HCT116 (cell line): ENCODE data around the gene AVPR1B. TPM values are rescaled to one million over a fixed set of nuclear protein-coding genes. Genes with fewer than 3 reads are reported as not detected.

Experiments
- ATAC-seq: fragments of 200-7000 bp; cut with Tn5 transposase; 2 replicates; pipeline ENCODE4 v1.9.1; 2020; ENCODE audit warnings: mild to moderate bottlenecking, moderate library complexity
- BruUV-seq: library from RNA; stranded (reverse); fragments of 400-500 nt; replicated peaks from 2 replicates; lab custom pipeline; 2021; lab: Mats Ljungman, UMichigan
- CTCF ChIA-PET: fragments of 300-600 bp; sonication (Branson Sonifier 250); formaldehyde crosslinking; loops from one replicate; lab custom pipeline; 2021; ENCODE audit warnings: antibody characterized with exemption; lab: Charles Lee
- POLR2A ChIA-PET: fragments of 300-600, 350-600 bp; sonication (Branson Sonifier 250); formaldehyde crosslinking; loops from one replicate; lab custom pipeline; 2021; ENCODE audit warnings: antibody characterized with exemption; lab: Charles Lee
- RAD21 ChIA-PET, 2 experiments: fragments of 300-600 bp; sonication (Branson Sonifier 250); formaldehyde crosslinking; loops; one replicate each; lab custom pipeline; 2023; ENCODE audit warnings: low total read pairs in 2 of 2; ENCODE audit not compliant: uncharacterized antibody in 2 of 2, unreplicated experiment in 2 of 2, low non-redundant PET in 1 of 2; lab: Charles Lee
- DNase-seq: peaks from one replicate; pipeline ENCODE4 v3.0.0-alpha.2; 2010; ENCODE audit warnings: low read depth, low spot score
- H2AFZ ChIP-seq: fragments of 200-600 bp; shearing (Covaris generic), sonication (generic); 2 replicates; pipeline ENCODE4 v1.6.1; 2017; ENCODE audit warnings: low read depth, mixed run types, mixed read lengths, antibody characterized with exemption, low read length; ENCODE audit not compliant: poor library complexity, severe bottlenecking
- H3K27ac ChIP-seq: 2 replicates; pipeline ENCODE4 v1.5.1; 2012; ENCODE audit warnings: low read depth, low read length
- H3K27me3 ChIP-seq: fragments of 200-600 bp; sonication (generic); 2 replicates; pipeline ENCODE4 v1.6.1; 2016; ENCODE audit warnings: mixed run types, low read length, mixed read lengths; ENCODE audit not compliant: insufficient read depth
- H3K36me3 ChIP-seq, 2 experiments: fragments of 200-500 bp in 1 of 2; fragments of 200-600 bp in 1 of 2; sonication (Bioruptor generic) in 1 of 2; sonication (generic) in 1 of 2; 2 replicates each; pipeline versions ENCODE4 v1.5.1 to v1.6.1; 2014 to 2016; ENCODE audit warnings: low read length in 2 of 2, inconsistent platforms in 1 of 2, mixed read lengths in 1 of 2, mixed run types in 1 of 2; ENCODE audit not compliant: insufficient read depth in 2 of 2, control insufficient read depth in 1 of 2
- H3K4me1 ChIP-seq, 2 experiments: fragments of 200-600 bp in 1 of 2; sonication (generic) in 1 of 2; 2 replicates each; pipeline versions ENCODE4 v1.5.1 to v1.6.1; 2012 to 2017; ENCODE audit warnings: low read length in 2 of 2, inconsistent platforms in 1 of 2, mild to moderate bottlenecking in 1 of 2, mixed read lengths in 1 of 2, mixed run types in 1 of 2, moderate library complexity in 1 of 2; ENCODE audit not compliant: insufficient read depth in 2 of 2, control insufficient read depth in 1 of 2
- H3K4me2 ChIP-seq: fragments of 200-600 bp; sonication (generic); 2 replicates; pipeline ENCODE4 v1.6.1; 2017; ENCODE audit warnings: mixed run types, low read length, mixed read lengths
- H3K4me3 ChIP-seq, 2 experiments: fragments of 200-600 bp in 1 of 2; sonication (generic) in 1 of 2; replicated peaks in 1 of 2; 2 replicates each; pipeline ENCODE4 v1.5.1; 2011 to 2016; ENCODE audit warnings: low read length in 2 of 2, control low read depth in 1 of 2, low read depth in 1 of 2, mild to moderate bottlenecking in 1 of 2, mixed read lengths in 1 of 2, mixed run types in 1 of 2
- H3K79me2 ChIP-seq: fragments of 200-600 bp; sonication (generic); 2 replicates; pipeline ENCODE4 v1.6.1; 2017; ENCODE audit warnings: mild to moderate bottlenecking, mixed run types, low read length, moderate library complexity, mixed read lengths; ENCODE audit not compliant: insufficient read depth
- H3K9ac ChIP-seq: fragments of 200-600 bp; sonication (generic); 2 replicates; pipeline ENCODE4 v1.6.1; 2016; ENCODE audit warnings: low read length, mixed read lengths
- H3K9me2 ChIP-seq: fragments of 200-600 bp; sonication (generic), shearing (Covaris generic); 2 replicates; pipeline ENCODE4 v1.6.1; 2017; ENCODE audit warnings: mixed run types, mild to moderate bottlenecking, moderate library complexity; ENCODE audit not compliant: insufficient read depth
- H3K9me3 ChIP-seq, 2 experiments: fragments of 200-500 bp in 1 of 2; fragments of 200-600 bp in 1 of 2; sonication (Bioruptor generic) in 1 of 2; sonication (generic) in 1 of 2; 2 replicates each; pipeline ENCODE4 v1.6.1; 2014 to 2017; ENCODE audit warnings: low read length in 2 of 2, mixed read lengths in 2 of 2, inconsistent platforms in 1 of 2, low read depth in 1 of 2, mild to moderate bottlenecking in 1 of 2, mixed run types in 1 of 2, moderate library complexity in 1 of 2; ENCODE audit not compliant: control insufficient read depth in 1 of 2, insufficient read depth in 1 of 2
- H4K20me1 ChIP-seq: fragments of 200-600 bp; sonication (generic), shearing (Covaris generic); 2 replicates; pipeline ENCODE4 v1.6.1; 2017; ENCODE audit warnings: mixed run types, mild to moderate bottlenecking, moderate library complexity; ENCODE audit not compliant: insufficient read depth
- CBX3 ChIP-seq: IDR thresholded peaks from 2 replicates; pipeline ENCODE4 v1.6.1; 2012; ENCODE audit warnings: low read depth
- CEBPB ChIP-seq: IDR thresholded peaks from 2 replicates; pipeline ENCODE4 v1.6.1; 2012; ENCODE audit warnings: low read depth
- EZH2 ChIP-seq: fragments of 200-600 bp; sonication (generic); IDR thresholded peaks from 2 replicates; pipeline ENCODE4 v1.6.1; 2017; ENCODE audit warnings: antibody characterized with exemption, mixed run types
- FOSL1 ChIP-seq: IDR thresholded peaks from 2 replicates; pipeline ENCODE4 v1.6.1; 2012; ENCODE audit warnings: low read depth
- REST ChIP-seq: IDR thresholded peaks from 2 replicates; pipeline ENCODE4 v1.6.1; 2012; ENCODE audit warnings: low read depth
- TCF7L2 ChIP-seq: IDR thresholded peaks from 2 replicates; pipeline ENCODE4 v1.7.0; 2011; ENCODE audit warnings: borderline replicate concordance, inconsistent platforms; ENCODE audit not compliant: insufficient read depth, insufficient read length; ENCODE audit errors: extremely low read depth
- YY1 ChIP-seq: IDR thresholded peaks from 2 replicates; pipeline ENCODE4 v1.6.1; 2011; ENCODE audit warnings: low read length, low read depth, moderate library complexity, mild to moderate bottlenecking; ENCODE audit not compliant: insufficient replicate concordance; ENCODE audit errors: extremely low read depth
- ZBTB33 ChIP-seq: IDR thresholded peaks from 2 replicates; pipeline ENCODE4 v1.6.1; 2011; ENCODE audit warnings: mild to moderate bottlenecking, low read length, moderate library complexity; ENCODE audit not compliant: insufficient replicate concordance; ENCODE audit errors: extremely low read depth
- ZNF274 ChIP-seq: fragments of 200-500 bp; sonication (Bioruptor generic); IDR thresholded peaks from 2 replicates; pipeline ENCODE4 v1.6.1; 2014; ENCODE audit warnings: mild to moderate bottlenecking, low read depth, low read length, inconsistent platforms
- intact Hi-C: fragments of 100-400 bp; cut with micrococcal nuclease; formaldehyde crosslinking; loops from 2 replicates; pipeline ENCODE4 v1.10.0; 2022
- total RNA-seq: library from RNA; stranded (reverse); gene quantifications from one replicate; pipeline ENCODE4 v1.2.1, GENCODE V29; 2021; ENCODE audit not compliant: unreplicated experiment
- TF ChIP-seq, protein P1 (sequence below), 3 experiments: fragments of 200-600 bp in 1 of 3; sonication (generic) in 1 of 3; IDR thresholded peaks in 2 of 3; conservative IDR thresholded peaks in 1 of 3; 2 replicates each; pipeline ENCODE4 v1.5.1; 2012 to 2017; ENCODE audit warnings: low read depth in 2 of 3, low read length in 2 of 3, antibody characterized with exemption in 1 of 3, borderline replicate concordance in 1 of 3, control low read depth in 1 of 3, mild to moderate bottlenecking in 1 of 3, mixed read lengths in 1 of 3, mixed run types in 1 of 3, moderate library complexity in 1 of 3; ENCODE audit not compliant: insufficient read depth in 1 of 3

Gene AVPR1B
- total RNA-seq, 1 experiment from 2014 or later: not detected

DNA sequence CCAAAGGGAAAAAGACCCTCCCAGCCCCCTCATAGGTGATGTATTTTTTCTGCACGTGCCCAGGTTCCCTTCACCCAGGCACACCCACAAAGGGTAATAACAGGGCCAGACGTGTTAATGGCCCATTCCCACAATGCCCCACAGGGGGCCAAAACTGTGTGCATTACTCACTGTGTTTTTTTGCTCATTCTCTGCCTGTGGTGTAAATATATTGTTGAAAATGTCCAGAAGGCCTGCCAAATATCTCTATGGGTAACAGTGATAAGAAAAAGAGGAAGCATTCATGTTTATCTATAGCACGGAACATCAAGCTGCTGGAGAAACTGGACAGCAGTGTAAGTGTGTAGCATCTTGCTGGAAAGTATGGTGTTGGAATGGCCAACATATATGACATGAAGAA lies 42.3 kb downstream of the AVPR1B start:
- DNase-seq (no peak), ATAC-seq (peak; percentile 62; the same call in 1 of the 2 replicates)
- Histone ChIP-seq H3K4me1 (peaks cover 0 to 4% of the 10 kb centered on the region in 2 experiments; a peak in 1 of 4 replicates), H3K36me3 (no peaks in the 10 kb centered on the region), H3K4me2 (no peak overlapping the region), H4K20me1 (no peaks in the 10 kb centered on the region), H3K9me3 (no peaks in the 10 kb centered on the region), H3K79me2 (no peaks in the 10 kb centered on the region), H3K9me2 (no peaks in the 10 kb centered on the region), H2AFZ (no peak overlapping the region), H3K27ac (no peak overlapping the region), H3K27me3 (no peaks in the 10 kb centered on the region), H3K4me3 (no peak overlapping the region), H3K9ac (no peak overlapping the region)
- ChIA-PET POLR2A (no interaction called here), RAD21 (no interaction called here), CTCF (no interaction called here)
- BruUV-seq: no TSS peak
- no peak for TF ChIP-seq CEBPB
- TF ChIP-seq, protein P1, sequence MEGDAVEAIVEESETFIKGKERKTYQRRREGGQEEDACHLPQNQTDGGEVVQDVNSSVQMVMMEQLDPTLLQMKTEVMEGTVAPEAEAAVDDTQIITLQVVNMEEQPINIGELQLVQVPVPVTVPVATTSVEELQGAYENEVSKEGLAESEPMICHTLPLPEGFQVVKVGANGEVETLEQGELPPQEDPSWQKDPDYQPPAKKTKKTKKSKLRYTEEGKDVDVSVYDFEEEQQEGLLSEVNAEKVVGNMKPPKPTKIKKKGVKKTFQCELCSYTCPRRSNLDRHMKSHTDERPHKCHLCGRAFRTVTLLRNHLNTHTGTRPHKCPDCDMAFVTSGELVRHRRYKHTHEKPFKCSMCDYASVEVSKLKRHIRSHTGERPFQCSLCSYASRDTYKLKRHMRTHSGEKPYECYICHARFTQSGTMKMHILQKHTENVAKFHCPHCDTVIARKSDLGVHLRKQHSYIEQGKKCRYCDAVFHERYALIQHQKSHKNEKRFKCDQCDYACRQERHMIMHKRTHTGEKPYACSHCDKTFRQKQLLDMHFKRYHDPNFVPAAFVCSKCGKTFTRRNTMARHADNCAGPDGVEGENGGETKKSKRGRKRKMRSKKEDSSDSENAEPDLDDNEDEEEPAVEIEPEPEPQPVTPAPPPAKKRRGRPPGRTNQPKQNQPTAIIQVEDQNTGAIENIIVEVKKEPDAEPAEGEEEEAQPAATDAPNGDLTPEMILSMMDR (IDR thresholded peaks at IDR 0.05 in 2 of 3, conservative IDR thresholded peaks at IDR 0.05 in 1 of 3; ENCODE audit: borderline replicate concordance in 1 of 3, insufficient read depth in 1 of 3, low read depth in 2 of 3, low read length in 2 of 3): peak in 2 of 3 experiments; percentile 21 to 29; a peak in 3 of 6 replicates
- intact Hi-C loops: no loop called here

DNA sequence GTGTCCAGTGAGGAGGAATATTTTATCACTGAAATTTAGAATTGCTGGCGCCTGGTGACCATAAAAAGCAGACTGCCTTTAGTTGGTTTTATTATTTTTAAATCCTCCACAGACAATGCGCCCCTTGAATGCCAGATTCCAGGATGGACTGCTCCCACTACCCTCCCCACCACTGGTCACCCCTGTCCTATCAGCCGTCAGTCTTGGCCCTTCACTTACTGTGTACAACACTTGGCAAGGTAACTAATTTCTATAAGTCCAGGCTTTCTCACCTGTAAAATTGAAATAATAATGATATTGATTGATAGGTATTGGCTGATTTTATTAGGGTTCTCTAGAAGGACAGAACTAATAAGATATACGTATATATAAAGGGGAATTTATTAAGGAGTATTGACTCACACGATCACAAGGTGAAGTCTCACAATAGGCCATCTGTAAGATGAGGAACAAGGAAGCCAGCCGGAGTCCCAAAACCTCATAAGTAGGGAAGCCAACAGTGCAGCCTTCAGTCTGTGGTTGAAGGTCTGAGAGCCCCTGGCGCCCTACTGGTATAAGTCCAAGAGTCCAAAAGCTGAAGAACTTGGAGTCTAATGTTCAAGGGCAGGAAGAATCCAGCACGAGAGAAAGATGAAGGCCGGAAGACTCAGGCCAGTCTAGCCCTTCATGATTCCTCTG lies 46.4 kb downstream of the AVPR1B start:
- DNase-seq (no peak), ATAC-seq (no peak)
- Histone ChIP-seq H3K9me2 (no peaks in the 10 kb centered on the region), H4K20me1 (no peaks in the 10 kb centered on the region), H3K4me1 (peaks cover 0 to 4% of the 10 kb centered on the region in 2 experiments; a peak in 1 of 4 replicates), H2AFZ (no peak overlapping the region), H3K27me3 (no peaks in the 10 kb centered on the region), H3K9ac (no peak overlapping the region), H3K9me3 (no peaks in the 10 kb centered on the region), H3K4me3 (no peak overlapping the region), H3K36me3 (no peaks in the 10 kb centered on the region), H3K79me2 (no peaks in the 10 kb centered on the region), H3K4me2 (no peak overlapping the region), H3K27ac (no peak overlapping the region)
- BruUV-seq: no TSS peak
- POLR2A ChIA-PET: no interaction called here
- CTCF ChIA-PET: no interaction called here
- RAD21 ChIA-PET: no interaction called here
- intact Hi-C loops: no loop called here
- no peak for TF ChIP-seq YY1
- no peak for TF ChIP-seq TCF7L2
- TF ChIP-seq CBX3: no peak
- no peak for TF ChIP-seq EZH2
- no peak for TF ChIP-seq ZNF274
- TF ChIP-seq REST: no peak
- no peak for TF ChIP-seq FOSL1
- TF ChIP-seq ZBTB33: no peak
